Naive B cell (primary cell): ENCODE data around the gene UBFD1. TPM values are rescaled to one million over a fixed set of nuclear protein-coding genes. Genes with fewer than 3 reads are reported as not detected.
A peak's percentile ranks its signal among the peaks of the same experiment; 100 is the strongest.
"Not testable (repeated sequence)": the region's sequence is repeated elsewhere in the genome, so short reads cannot be mapped to it uniquely, and the experiment has no call there.

Experiments used
- ATAC-seq, 2 donors: fragments of 150-1000 bp; cut with Tn5 transposase; 2 replicates each; pipeline ENCODE4 v1.10.0; 2021; ENCODE audit warnings: low read depth in 2 of 2, mild to moderate bottlenecking in 2 of 2, moderate library complexity in 2 of 2
- DNase-seq: peaks from one replicate; pipeline ENCODE4 v3.0.0; 2022
- H3K27ac Mint-ChIP-seq, 6 donors: one replicate each; pipeline ENCODE4 v1.8.0; 2020 to 2022; ENCODE audit warnings: mild to moderate bottlenecking in 6 of 6, mixed read lengths in 6 of 6, moderate library complexity in 5 of 6, inconsistent platforms in 2 of 6
- H3K27me3 Mint-ChIP-seq, 3 donors: one replicate each; pipeline ENCODE4 v1.8.0; 2021 to 2022; ENCODE audit warnings: mixed read lengths in 3 of 3, mild to moderate bottlenecking in 1 of 3
- H3K36me3 Mint-ChIP-seq, 2 donors: one replicate each; pipeline ENCODE4 v1.8.0; 2020 to 2022; ENCODE audit warnings: mixed read lengths in 2 of 2, inconsistent platforms in 1 of 2, mild to moderate bottlenecking in 1 of 2
- H3K4me1 Mint-ChIP-seq, 3 donors: one replicate each; pipeline ENCODE4 v1.8.0; 2020 to 2022; ENCODE audit warnings: mixed read lengths in 3 of 3, inconsistent platforms in 1 of 3, mild to moderate bottlenecking in 1 of 3, moderate library complexity in 1 of 3
- H3K4me3 Mint-ChIP-seq, 8 donors: one replicate each; pipeline ENCODE4 v1.8.0; 2020 to 2022; ENCODE audit warnings: mild to moderate bottlenecking in 8 of 8, mixed read lengths in 8 of 8, moderate library complexity in 8 of 8, inconsistent platforms in 2 of 8
- H3K9me3 Mint-ChIP-seq, 7 donors: one replicate each; pipeline ENCODE4 v1.8.0; 2020 to 2022; ENCODE audit warnings: mixed read lengths in 7 of 7, mild to moderate bottlenecking in 5 of 7, inconsistent platforms in 2 of 7, moderate library complexity in 1 of 7
- polyA plus RNA-seq, 6 donors: library from polyadenylated mRNA; unstranded; fragments of 300-500 nt; fragmentation: Illumina TruSeq; gene quantifications; one replicate each; pipeline ENCODE4 v1.2.3, GENCODE V29; 2021; ENCODE audit warnings: low read depth in 6 of 6

UBFD1 gene
- polyA plus RNA-seq, 6 donors from 2014 or later: 8.8 to 20.1 (median 12.7) TPM

DNA sequence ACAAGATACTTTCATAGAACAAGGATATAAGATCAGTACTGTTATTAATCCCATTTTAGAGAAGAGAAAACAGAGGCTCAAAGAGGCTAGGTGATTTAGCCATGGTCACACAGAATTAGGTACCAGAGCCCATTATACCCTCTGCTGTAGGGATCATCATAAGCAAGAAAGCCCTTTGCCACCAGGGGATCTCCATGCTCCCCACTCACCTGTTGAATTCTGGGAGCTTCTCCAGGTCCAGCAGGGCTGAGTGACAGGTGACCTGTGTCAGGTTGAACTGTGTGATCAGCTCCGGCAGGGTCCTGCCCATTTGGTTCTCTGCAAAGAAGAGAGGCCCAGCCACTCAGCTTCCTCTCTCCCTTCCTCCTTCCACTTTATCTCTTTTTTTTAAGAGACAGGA is 25.1 kb upstream of the UBFD1 start:
- no peak for ATAC-seq
- no peak for DNase-seq
- no peaks in the 10 kb centered on the region for H3K27me3 Mint-ChIP-seq
- H3K36me3 Mint-ChIP-seq: peaks cover 0 to 3% of the 10 kb centered on the region in 2 donors
- no peak overlapping the region for H3K27ac Mint-ChIP-seq
- peaks cover 0 to 3% (median 0%) of the 10 kb centered on the region in 3 donors for H3K4me1 Mint-ChIP-seq
- no peaks in the 10 kb centered on the region for H3K9me3 Mint-ChIP-seq
- no peak overlapping the region for H3K4me3 Mint-ChIP-seq

GRCh38 chr16:23534868-23535860 is 22.4 kb upstream of the UBFD1 start:
- no peak overlapping the region for H3K4me3 Mint-ChIP-seq
- ATAC-seq (no peak), DNase-seq (no peak)
- H3K27ac Mint-ChIP-seq: no peak overlapping the region
- H3K36me3 Mint-ChIP-seq: peaks cover 0 to 3% of the 10 kb centered on the region in 2 donors
- H3K4me1 Mint-ChIP-seq: peaks cover 0 to 3% (median 0%) of the 10 kb centered on the region in 3 donors
- no peaks in the 10 kb centered on the region for H3K9me3 Mint-ChIP-seq
- no peaks in the 10 kb centered on the region for H3K27me3 Mint-ChIP-seq

DNA sequence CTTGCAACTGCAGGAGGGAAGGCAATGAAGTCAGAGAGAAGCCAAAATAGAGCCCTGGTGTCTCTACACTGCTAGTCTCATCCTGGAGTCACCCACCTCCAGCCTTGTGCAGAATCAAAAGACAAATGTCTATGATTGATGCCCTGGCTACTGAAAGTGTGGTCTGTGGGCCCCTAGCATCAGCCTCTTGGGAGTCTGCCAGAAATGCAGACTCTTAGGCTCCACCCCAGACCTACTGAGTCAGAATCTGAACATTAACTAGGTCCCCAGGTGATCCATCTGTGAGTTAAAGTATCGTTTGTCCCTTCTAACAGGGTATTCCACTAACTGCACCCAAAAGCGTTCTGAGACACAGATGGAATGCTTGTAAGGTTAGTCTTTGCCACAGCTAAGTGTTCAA is 21.6 kb upstream of the UBFD1 start:
- Mint-ChIP-seq H3K4me1 (peaks cover 0 to 3% (median 0%) of the 10 kb centered on the region in 3 donors), H3K4me3 (no peak overlapping the region), H3K27ac (no peak overlapping the region), H3K36me3 (peaks cover 0 to 3% of the 10 kb centered on the region in 2 donors), H3K9me3 (no peaks in the 10 kb centered on the region), H3K27me3 (no peaks in the 10 kb centered on the region)
- ATAC-seq: no peak
- DNase-seq: no peak

DNA sequence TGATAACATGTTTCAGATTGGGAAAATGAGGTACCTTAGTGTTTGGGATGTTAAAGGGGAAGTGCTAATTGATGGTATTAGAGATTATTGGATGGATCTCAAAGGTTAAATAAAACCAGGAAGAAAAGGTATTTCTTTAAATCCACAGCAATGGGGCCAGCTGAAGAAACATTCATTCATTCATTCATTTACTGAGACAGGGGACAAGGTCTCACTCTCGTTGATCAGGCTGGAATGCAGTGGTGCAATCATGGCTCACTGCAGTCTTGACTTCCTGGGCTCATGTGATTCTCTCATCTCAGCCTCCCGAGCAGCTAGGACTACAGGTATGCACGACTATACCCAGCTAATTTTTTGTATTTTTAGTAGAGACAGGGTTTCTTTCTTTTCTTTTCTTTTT is 20.1 kb upstream of the UBFD1 start:
- peaks cover 0 to 3% (median 0%) of the 10 kb centered on the region in 3 donors for H3K4me1 Mint-ChIP-seq
- H3K27ac Mint-ChIP-seq: no peak overlapping the region
- H3K9me3 Mint-ChIP-seq: no peaks in the 10 kb centered on the region
- H3K27me3 Mint-ChIP-seq: no peaks in the 10 kb centered on the region
- DNase-seq (no peak), ATAC-seq (no peak)
- peaks cover 0 to 3% of the 10 kb centered on the region in 2 donors for H3K36me3 Mint-ChIP-seq
- H3K4me3 Mint-ChIP-seq: peak overlapping the region in 1 of 8 donors; percentile 42

GRCh38 chr16:23538919-23539278 is 18.6 kb upstream of the UBFD1 start:
- Mint-ChIP-seq H3K9me3 (no peaks in the 10 kb centered on the region), H3K4me3 (no peak overlapping the region), H3K4me1 (peaks cover 0 to 3% (median 0%) of the 10 kb centered on the region in 3 donors), H3K27ac (no peak overlapping the region), H3K36me3 (peaks cover 0 to 5% of the 10 kb centered on the region in 2 donors), H3K27me3 (no peaks in the 10 kb centered on the region)
- ATAC-seq (no peak), DNase-seq (no peak)

- ATAC-seq (no peak), DNase-seq (no peak)
- peaks cover 0 to 3% (median 0%) of the 10 kb centered on the region in 3 donors for H3K4me1 Mint-ChIP-seq
- no peak overlapping the region for H3K27ac Mint-ChIP-seq
- peaks cover 0 to 4% of the 10 kb centered on the region in 2 donors for H3K36me3 Mint-ChIP-seq
- H3K4me3 Mint-ChIP-seq: no peak overlapping the region
- no peaks in the 10 kb centered on the region for H3K9me3 Mint-ChIP-seq
- H3K27me3 Mint-ChIP-seq: no peaks in the 10 kb centered on the region
Measured at GRCh38 chr16:23539984-23540816, 17.3 kb upstream of the UBFD1 start.

- not testable (repeated sequence) for H3K27me3 Mint-ChIP-seq, H3K4me3 Mint-ChIP-seq, H3K9me3 Mint-ChIP-seq, H3K4me1 Mint-ChIP-seq, H3K36me3 Mint-ChIP-seq, DNase-seq, ATAC-seq
- peak overlapping the region in 1 of 6 donors; percentile 33 for H3K27ac Mint-ChIP-seq
Measured at GRCh38 chr16:23540817-23541178, 16.7 kb upstream of the UBFD1 start.

GRCh38 chr16:23544436-23544835 is 13.1 kb upstream of the UBFD1 start:
- H3K4me1 Mint-ChIP-seq: no peaks in the 10 kb centered on the region
- no peak for ATAC-seq
- H3K27me3 Mint-ChIP-seq: no peaks in the 10 kb centered on the region
- H3K36me3 Mint-ChIP-seq: peaks cover 0 to 4% of the 10 kb centered on the region in 2 donors
- H3K4me3 Mint-ChIP-seq: no peak overlapping the region
- H3K27ac Mint-ChIP-seq: no peak overlapping the region
- no peak for DNase-seq
- no peaks in the 10 kb centered on the region for H3K9me3 Mint-ChIP-seq

- ATAC-seq (no peak), DNase-seq (no peak)
- Mint-ChIP-seq H3K27ac (peak overlapping the region in 1 of 6 donors; percentile 62), H3K9me3 (no peaks in the 10 kb centered on the region), H3K4me3 (no peak overlapping the region), H3K4me1 (peaks cover 0 to 2% (median 2%) of the 10 kb centered on the region in 3 donors), H3K27me3 (no peaks in the 10 kb centered on the region), H3K36me3 (peaks cover 0 to 5% of the 10 kb centered on the region in 2 donors)
Measured at GRCh38 chr16:23549938-23550337, 7.6 kb upstream of the UBFD1 start.

DNA sequence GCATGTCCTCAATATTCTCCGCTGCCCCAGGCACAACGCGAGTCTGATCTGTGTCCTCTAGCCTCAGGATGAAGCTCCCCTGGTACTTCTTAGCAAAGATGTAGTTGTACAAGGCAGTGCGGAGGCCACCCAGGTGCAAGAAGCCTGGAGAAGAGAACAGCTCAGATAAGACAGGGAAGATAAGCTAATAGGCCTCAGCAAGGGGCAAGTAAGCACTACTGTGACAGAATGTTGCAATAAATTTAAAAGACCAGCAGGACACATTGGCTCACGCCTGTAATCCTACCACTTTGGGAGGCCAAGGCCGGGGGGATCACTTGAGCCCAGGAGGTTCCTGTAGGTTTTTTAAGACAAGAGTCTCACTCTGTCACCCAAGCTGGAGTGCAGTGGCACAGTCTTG is 5.4 kb upstream of the UBFD1 start:
- peaks cover 0 to 5% of the 10 kb centered on the region in 2 donors for H3K36me3 Mint-ChIP-seq
- ATAC-seq (no peak), DNase-seq (no peak)
- H3K27me3 Mint-ChIP-seq: no peaks in the 10 kb centered on the region
- no peaks in the 10 kb centered on the region for H3K9me3 Mint-ChIP-seq
- H3K27ac Mint-ChIP-seq: peak overlapping the region in 1 of 6 donors; percentile 62
- H3K4me1 Mint-ChIP-seq: peaks cover 2 to 20% (median 12%) of the 10 kb centered on the region in 3 donors
- H3K4me3 Mint-ChIP-seq: no peak overlapping the region

GRCh38 chr16:23554536-23554935 is 3.0 kb upstream of the UBFD1 start:
- peaks cover 0 to 5% of the 10 kb centered on the region in 2 donors for H3K36me3 Mint-ChIP-seq
- H3K4me1 Mint-ChIP-seq: peaks cover 2 to 33% (median 22%) of the 10 kb centered on the region in 3 donors
- no peak for ATAC-seq
- no peak for DNase-seq
- H3K27ac Mint-ChIP-seq: peak overlapping the region in 3 of 6 donors; percentile 19 to 52 (median 41)
- peak overlapping the region in 2 of 8 donors; percentile 30 to 37 for H3K4me3 Mint-ChIP-seq
- H3K9me3 Mint-ChIP-seq: no peaks in the 10 kb centered on the region
- H3K27me3 Mint-ChIP-seq: no peaks in the 10 kb centered on the region

GRCh38 chr16:23557779-23558702 is 514 bp downstream of the UBFD1 start:
- DNase-seq (no peak), ATAC-seq (peak; percentile 1 to 2)
- Mint-ChIP-seq H3K36me3 (peaks cover 4 to 8% of the 10 kb centered on the region in 2 donors), H3K27ac (peak overlapping the region; percentile 93 to 99 (median 95)), H3K4me1 (peaks cover 3 to 47% (median 23%) of the 10 kb centered on the region in 3 donors), H3K9me3 (no peaks in the 10 kb centered on the region), H3K4me3 (peak overlapping the region; percentile 90 to 97 (median 96)), H3K27me3 (no peaks in the 10 kb centered on the region)
